ENCODE measurements around the gene BRMS1L. TPM values are rescaled to one million over a fixed set of nuclear protein-coding genes. Genes with fewer than 3 reads are reported as not detected.
A peak's percentile ranks its signal among the peaks of the same experiment; 100 is the strongest.

The BRMS1L gene
- total and polyA plus RNA-seq, 2 of the 13 experiments (the other 11 are each of a cell fraction or from before 2014, with no cell fraction given), result 21.1 to 23.8 TPM

GRCh38 chr14:35807131-35807961 lies 18.8 kb upstream of the BRMS1L start (continued):
- TF ChIP-seq ZNF142 (CRISPR knock-in tag; IDR thresholded peaks at IDR 0.05) (no peak), THAP11 (CRISPR knock-in tag; IDR thresholded peaks at IDR 0.05) (peak; percentile 78), SOX13 (IDR thresholded peaks at IDR 0.05) (peak; percentile 37; the same call in 1 of the 2 replicates), SOX13 (CRISPR knock-in tag; conservative IDR thresholded peaks at IDR 0.05 in 1 of 2, IDR thresholded peaks at IDR 0.05 in 1 of 2) (peak in 1 of 2 experiments; percentile 93; a peak in 2 of 4 replicates), ZHX1 (CRISPR knock-in tag; IDR thresholded peaks at IDR 0.05; ENCODE audit: low read depth) (peak; percentile 44; the same call in 1 of the 2 replicates), RARA (CRISPR knock-in tag; IDR thresholded peaks at IDR 0.05) (peak; percentile 83), HNRNPUL1 (IDR thresholded peaks at IDR 0.05; ENCODE audit: low read depth, low read length) (no peak), ZNF772 (CRISPR knock-in tag; IDR thresholded peaks at IDR 0.05) (peak; percentile 53; the same call in 1 of the 2 replicates), ZNF773 (CRISPR knock-in tag; IDR thresholded peaks at IDR 0.05; ENCODE audit: borderline replicate concordance) (no peak), FOSL2 (CRISPR knock-in tag; IDR thresholded peaks at IDR 0.05) (peak; percentile 4; the same call in 1 of the 2 replicates), ZNF20 (CRISPR knock-in tag; IDR thresholded peaks at IDR 0.05) (no peak), YEATS2 (CRISPR knock-in tag; IDR thresholded peaks at IDR 0.05; ENCODE audit: borderline replicate concordance) (no peak), ZBTB10 (CRISPR knock-in tag; IDR thresholded peaks at IDR 0.05; ENCODE audit: borderline replicate concordance) (peak; percentile 25; the same call in 1 of the 2 replicates)
- TF ChIP-seq, protein P1, sequence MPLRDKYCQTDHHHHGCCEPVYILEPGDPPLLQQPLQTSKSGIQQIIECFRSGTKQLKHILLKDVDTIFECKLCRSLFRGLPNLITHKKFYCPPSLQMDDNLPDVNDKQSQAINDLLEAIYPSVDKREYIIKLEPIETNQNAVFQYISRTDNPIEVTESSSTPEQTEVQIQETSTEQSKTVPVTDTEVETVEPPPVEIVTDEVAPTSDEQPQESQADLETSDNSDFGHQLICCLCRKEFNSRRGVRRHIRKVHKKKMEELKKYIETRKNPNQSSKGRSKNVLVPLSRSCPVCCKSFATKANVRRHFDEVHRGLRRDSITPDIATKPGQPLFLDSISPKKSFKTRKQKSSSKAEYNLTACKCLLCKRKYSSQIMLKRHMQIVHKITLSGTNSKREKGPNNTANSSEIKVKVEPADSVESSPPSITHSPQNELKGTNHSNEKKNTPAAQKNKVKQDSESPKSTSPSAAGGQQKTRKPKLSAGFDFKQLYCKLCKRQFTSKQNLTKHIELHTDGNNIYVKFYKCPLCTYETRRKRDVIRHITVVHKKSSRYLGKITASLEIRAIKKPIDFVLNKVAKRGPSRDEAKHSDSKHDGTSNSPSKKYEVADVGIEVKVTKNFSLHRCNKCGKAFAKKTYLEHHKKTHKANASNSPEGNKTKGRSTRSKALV (CRISPR knock-in tag; IDR thresholded peaks at IDR 0.05), result no peak

All from HepG2 (cell line).